Naive thymus-derived CD4-positive, alpha-beta T cell (primary cell): ENCODE results near the gene LGALS7B. TPM values are rescaled to one million over a fixed set of nuclear protein-coding genes. Genes with fewer than 3 reads are reported as not detected.
A peak's percentile ranks its signal among the peaks of the same experiment; 100 is the strongest.
"Not testable (repeated sequence)": the region's sequence is repeated elsewhere in the genome, so short reads cannot be mapped to it uniquely, and the experiment has no call there.

Experiments
- ATAC-seq: fragments of 150-1000 bp; cut with Tn5 transposase; 2 replicates; pipeline ENCODE4 v1.10.0; 2021; ENCODE audit warnings: mild to moderate bottlenecking, moderate library complexity
- CTCF ChIA-PET: fragments of 350-600 bp; sonication (Branson Sonifier 250); formaldehyde crosslinking; loops from one replicate; lab custom pipeline; 2021; ENCODE audit warnings: antibody characterized with exemption; lab: Charles Lee
- POLR2A ChIA-PET: fragments of 350-600 bp; sonication (Branson Sonifier 250); formaldehyde crosslinking; loops from one replicate; lab custom pipeline; 2021; ENCODE audit warnings: antibody characterized with exemption, inconsistent platforms; lab: Charles Lee
- DNase-seq, 9 donors: peaks; one replicate each; pipeline versions ENCODE4 v3.0.0 to v3.0.0-alpha.2; 2020 to 2022; ENCODE audit warnings: mixed read lengths in 1 of 9
- H3K27ac ChIP-seq: one replicate; pipeline ENCODE4 v1.7.0; 2013; ENCODE audit warnings: mild to moderate bottlenecking, low read depth, low read length, moderate library complexity
- H3K27me3 ChIP-seq, 2 donors: one replicate each; pipeline ENCODE4 v1.7.0; 2013; ENCODE audit warnings: low read length in 2 of 2, mild to moderate bottlenecking in 2 of 2, moderate library complexity in 2 of 2; ENCODE audit not compliant: control insufficient read depth in 2 of 2, insufficient read depth in 2 of 2
- H3K36me3 ChIP-seq, 3 experiments: 1 replicate in 2 of 3; 2 replicates in 1 of 3; pipeline ENCODE4 v1.7.0; 2013; ENCODE audit warnings: low read length in 3 of 3, mild to moderate bottlenecking in 3 of 3, moderate library complexity in 1 of 3; ENCODE audit not compliant: insufficient read depth in 3 of 3, control insufficient read depth in 2 of 3
- H3K4me1 ChIP-seq, 2 donors: one replicate each; pipeline ENCODE4 v1.7.0; 2013; ENCODE audit warnings: low read length in 2 of 2, mild to moderate bottlenecking in 2 of 2, moderate library complexity in 1 of 2; ENCODE audit not compliant: control insufficient read depth in 2 of 2, insufficient read depth in 2 of 2
- H3K4me3 ChIP-seq: 2 replicates; pipeline ENCODE4 v1.7.0; 2013; ENCODE audit warnings: mild to moderate bottlenecking, low read length
- H3K9me3 ChIP-seq, 3 experiments: 1 replicate in 2 of 3; 2 replicates in 1 of 3; pipeline ENCODE4 v1.7.0; 2013; ENCODE audit warnings: low read length in 3 of 3; ENCODE audit not compliant: control insufficient read depth in 2 of 3
- H3K27ac Mint-ChIP-seq, 9 donors: one replicate each; pipeline ENCODE4 v1.8.0; 2020 to 2022; ENCODE audit warnings: mixed read lengths in 9 of 9, mild to moderate bottlenecking in 8 of 9, moderate library complexity in 5 of 9, inconsistent platforms in 2 of 9
- H3K27me3 Mint-ChIP-seq, 5 donors: one replicate each; pipeline ENCODE4 v1.8.0; 2021 to 2022; ENCODE audit warnings: mixed read lengths in 5 of 5, mild to moderate bottlenecking in 1 of 5
- H3K36me3 Mint-ChIP-seq, 5 donors: one replicate each; pipeline ENCODE4 v1.8.0; 2020 to 2022; ENCODE audit warnings: mixed read lengths in 5 of 5, mild to moderate bottlenecking in 3 of 5, inconsistent platforms in 1 of 5
- H3K4me1 Mint-ChIP-seq, 7 donors: one replicate each; pipeline ENCODE4 v1.8.0; 2020 to 2022; ENCODE audit warnings: mixed read lengths in 7 of 7, mild to moderate bottlenecking in 3 of 7, inconsistent platforms in 1 of 7
- H3K4me3 Mint-ChIP-seq, 10 donors: one replicate each; pipeline ENCODE4 v1.8.0; 2020 to 2022; ENCODE audit warnings: mild to moderate bottlenecking in 10 of 10, mixed read lengths in 10 of 10, moderate library complexity in 6 of 10, inconsistent platforms in 2 of 10
- H3K9me3 Mint-ChIP-seq, 11 donors: one replicate each; pipeline ENCODE4 v1.8.0; 2020 to 2022; ENCODE audit warnings: mixed read lengths in 11 of 11, mild to moderate bottlenecking in 4 of 11, inconsistent platforms in 1 of 11, moderate library complexity in 1 of 11
- intact Hi-C, 2 donors: fragments of 100-400 bp; cut with micrococcal nuclease; formaldehyde crosslinking; loops; one replicate each; pipeline ENCODE4 v1.15.1; 2023
- polyA plus RNA-seq, 2 donors: library from polyadenylated mRNA; unstranded; fragments of 300-500 nt; fragmentation: Illumina TruSeq; gene quantifications; one replicate each; pipeline ENCODE4 v1.2.3, GENCODE V29; 2021
- total RNA-seq, 6 experiments: library from RNA in 5 of 6; stranded (reverse) in 5 of 6; gene quantifications; 1 replicate in 5 of 6; 2 replicates in 1 of 6; pipeline ENCODE4 v1.2.3 and lab custom pipeline; 2021 to 2026

The LGALS7B gene
- total and polyA plus RNA-seq, 7 experiments from 2014 or later: not detected

GRCh38 chr19:38742906-38743305 is 46.1 kb upstream of the LGALS7B start:
- no peaks in the 10 kb centered on the region for H3K9me3 ChIP-seq
- no peaks in the 10 kb centered on the region for H3K36me3 Mint-ChIP-seq
- peaks cover 0 to 11% of the 10 kb centered on the region in 2 donors for H3K4me1 ChIP-seq
- ATAC-seq (no peak), DNase-seq (no peak)
- intact Hi-C loops: no loop called here
- H3K36me3 ChIP-seq: no peaks in the 10 kb centered on the region
- ChIA-PET POLR2A (interaction anchor here (1.2 kb wide), 1 partner anchor 92 kb away, joined by 4 read pairs; no protein-coding TSS in a partner anchor), CTCF (interaction anchor here (0.6 kb wide), 1 partner anchor 20 kb away, joined by 3 read pairs; no protein-coding TSS in a partner anchor)
- no peak overlapping the region for H3K27ac ChIP-seq
- no peaks in the 10 kb centered on the region for H3K27me3 ChIP-seq
- peaks cover 0 to 1% (median 0%) of the 10 kb centered on the region in 5 donors for H3K27me3 Mint-ChIP-seq
- H3K27ac Mint-ChIP-seq: no peak overlapping the region
- H3K4me1 Mint-ChIP-seq: peaks cover 2 to 16% (median 7%) of the 10 kb centered on the region in 7 donors
- H3K4me3 ChIP-seq: no peak overlapping the region
- no peak overlapping the region for H3K4me3 Mint-ChIP-seq
- H3K9me3 Mint-ChIP-seq: peaks cover 0 to 3% (median 0%) of the 10 kb centered on the region in 11 donors

- no peak overlapping the region for H3K27ac Mint-ChIP-seq
- no peak overlapping the region for H3K4me3 Mint-ChIP-seq
- CTCF ChIA-PET: no interaction called here
Observed at GRCh38 chr19:38743394-38744297, 45.4 kb upstream of the LGALS7B start.

GRCh38 chr19:38744298-38744681 is 44.7 kb upstream of the LGALS7B start, which contains the start of gene CAPN12:
Gene CAPN12 (minus strand): TSS chr19:38744474. CDS start chr19:38744165, 309 bp downstream.
- POLR2A ChIA-PET: no interaction called here
- H3K36me3 Mint-ChIP-seq: no peaks in the 10 kb centered on the region

More at GRCh38 chr19:38743394-38744297, 45.4 kb upstream of the LGALS7B start:
- H3K27me3 Mint-ChIP-seq: peaks cover 0 to 3% (median 0%) of the 10 kb centered on the region in 5 donors
- H3K36me3 Mint-ChIP-seq: no peaks in the 10 kb centered on the region
- Histone ChIP-seq H3K36me3 (no peaks in the 10 kb centered on the region), H3K4me3 (no peak overlapping the region), H3K27ac (no peak overlapping the region), H3K27me3 (no peaks in the 10 kb centered on the region), H3K4me1 (peaks cover 0 to 9% of the 10 kb centered on the region in 2 donors), H3K9me3 (no peaks in the 10 kb centered on the region)
- DNase-seq: no peak
- intact Hi-C loops: no loop called here
- H3K9me3 Mint-ChIP-seq: peaks cover 0 to 3% (median 0%) of the 10 kb centered on the region in 11 donors
- POLR2A ChIA-PET: no interaction called here
- H3K4me1 Mint-ChIP-seq: peaks cover 0 to 13% (median 5%) of the 10 kb centered on the region in 7 donors
- ATAC-seq: no peak

GRCh38 chr19:38744874-38745273 is 44.1 kb upstream of the LGALS7B start:
- no peak overlapping the region for H3K4me3 ChIP-seq
- no peak for ATAC-seq
- peaks cover 0 to 4% (median 0%) of the 10 kb centered on the region in 5 donors for H3K27me3 Mint-ChIP-seq
- H3K4me1 Mint-ChIP-seq: peaks cover 0 to 3% (median 0%) of the 10 kb centered on the region in 7 donors
- no peaks in the 10 kb centered on the region for H3K9me3 ChIP-seq
- H3K36me3 Mint-ChIP-seq: no peaks in the 10 kb centered on the region
- no peak overlapping the region for H3K27ac Mint-ChIP-seq
- H3K27ac ChIP-seq: no peak overlapping the region
- no peak for DNase-seq
- ChIA-PET POLR2A (no interaction called here), CTCF (no interaction called here)
- no peaks in the 10 kb centered on the region for H3K27me3 ChIP-seq
- H3K4me1 ChIP-seq: peaks cover 0 to 3% of the 10 kb centered on the region in 2 donors
- intact Hi-C loops: no loop called here
- H3K36me3 ChIP-seq: no peaks in the 10 kb centered on the region
- no peak overlapping the region for H3K4me3 Mint-ChIP-seq
- peaks cover 0 to 1% (median 0%) of the 10 kb centered on the region in 11 donors for H3K9me3 Mint-ChIP-seq

More at GRCh38 chr19:38744298-38744681, 44.7 kb upstream of the LGALS7B start, which contains the start of gene CAPN12:
- Histone ChIP-seq H3K9me3 (no peaks in the 10 kb centered on the region), H3K4me3 (no peak within 1 kb of the TSS), H3K36me3 (no peaks in the 10 kb centered on the region), H3K4me1 (peaks cover 0 to 9% of the 10 kb centered on the region in 2 donors), H3K27ac (no peak within 1 kb of the TSS), H3K27me3 (no peaks in the 10 kb centered on the region)
- intact Hi-C loops: no loop called here
- DNase-seq (no peak), ATAC-seq (no peak)
- no peak within 1 kb of the TSS for H3K4me3 Mint-ChIP-seq
- peak within 1 kb of the TSS in 1 of 9 donors; percentile 43 for H3K27ac Mint-ChIP-seq
- peaks cover 0 to 3% (median 0%) of the 10 kb centered on the region in 11 donors for H3K9me3 Mint-ChIP-seq
- CTCF ChIA-PET: no interaction called here
- peaks cover 0 to 3% (median 0%) of the 10 kb centered on the region in 5 donors for H3K27me3 Mint-ChIP-seq
- H3K4me1 Mint-ChIP-seq: peaks cover 0 to 8% (median 0%) of the 10 kb centered on the region in 7 donors

GRCh38 chr19:38745316-38745715 is 43.7 kb upstream of the LGALS7B start:
- H3K27me3 Mint-ChIP-seq: peaks cover 0 to 8% (median 0%) of the 10 kb centered on the region in 5 donors
- peak overlapping the region in 1 of 9 donors; percentile 43 for H3K27ac Mint-ChIP-seq
- DNase-seq (no peak), ATAC-seq (no peak)
- peaks cover 0 to 3% (median 0%) of the 10 kb centered on the region in 7 donors for H3K4me1 Mint-ChIP-seq
- Histone ChIP-seq H3K9me3 (no peaks in the 10 kb centered on the region), H3K4me1 (no peaks in the 10 kb centered on the region), H3K36me3 (no peaks in the 10 kb centered on the region), H3K27ac (no peak overlapping the region), H3K4me3 (no peak overlapping the region), H3K27me3 (no peaks in the 10 kb centered on the region)
- POLR2A ChIA-PET: no interaction called here
- CTCF ChIA-PET: no interaction called here
- peaks cover 0 to 1% (median 0%) of the 10 kb centered on the region in 11 donors for H3K9me3 Mint-ChIP-seq
- H3K4me3 Mint-ChIP-seq: no peak overlapping the region
- intact Hi-C loops: no loop called here
- no peaks in the 10 kb centered on the region for H3K36me3 Mint-ChIP-seq

GRCh38 chr19:38753783-38754182 is 35.2 kb upstream of the LGALS7B start:
- H3K9me3 ChIP-seq, H3K27me3 ChIP-seq, H3K36me3 ChIP-seq, H3K4me1 ChIP-seq, CTCF ChIA-PET, DNase-seq, H3K4me1 Mint-ChIP-seq, POLR2A ChIA-PET, H3K9me3 Mint-ChIP-seq, H3K36me3 Mint-ChIP-seq, ATAC-seq, H3K4me3 Mint-ChIP-seq, H3K27ac ChIP-seq, intact Hi-C loops, H3K4me3 ChIP-seq, H3K27ac Mint-ChIP-seq: not testable (repeated sequence)
- peaks cover 0 to 18% (median 0%) of the 10 kb centered on the region in 5 donors for H3K27me3 Mint-ChIP-seq
